H9 (cell line): ENCODE measurements around the gene JMJD1C. TPM values are rescaled to one million over a fixed set of nuclear protein-coding genes. Genes with fewer than 3 reads are reported as not detected.

ENCODE experiments used
- DNase-seq: peaks from one replicate; pipeline ENCODE4 v3.0.0-alpha.2; 2017
- H2AFZ ChIP-seq: one replicate; pipeline ENCODE4 v1.6.1; 2013; ENCODE audit warnings: mild to moderate bottlenecking, low read length, control low read depth, moderate library complexity
- H2AK5ac ChIP-seq: 2 replicates; pipeline ENCODE4 v1.6.1; 2013; ENCODE audit warnings: low read length, control low read depth, mixed read lengths; ENCODE audit not compliant: insufficient read length
- H2BK120ac ChIP-seq: one replicate; pipeline ENCODE4 v1.6.1; 2013; ENCODE audit warnings: low read depth, mild to moderate bottlenecking, low read length, control low read depth, inconsistent platforms; ENCODE audit not compliant: poor library complexity, severe bottlenecking
- H2BK12ac ChIP-seq: 2 replicates; pipeline ENCODE4 v1.6.1; 2013; ENCODE audit warnings: low read length, control low read depth, mixed read lengths, low read depth; ENCODE audit not compliant: insufficient read length
- H2BK15ac ChIP-seq: 2 replicates; pipeline ENCODE4 v1.6.1; 2013; ENCODE audit warnings: low read depth, low read length, control low read depth
- H2BK20ac ChIP-seq: one replicate; pipeline ENCODE4 v1.6.1; 2013; ENCODE audit warnings: low read depth, mild to moderate bottlenecking, low read length, control low read depth, inconsistent platforms; ENCODE audit not compliant: poor library complexity, severe bottlenecking
- H2BK5ac ChIP-seq: 2 replicates; pipeline ENCODE4 v1.6.1; 2013; ENCODE audit warnings: low read length, control low read depth, mixed read lengths; ENCODE audit not compliant: insufficient read length
- H3K14ac ChIP-seq: 2 replicates; pipeline ENCODE4 v1.6.1; 2013; ENCODE audit warnings: low read length, control low read depth; ENCODE audit not compliant: insufficient read depth
- H3K18ac ChIP-seq: 2 replicates; pipeline ENCODE4 v1.6.1; 2013; ENCODE audit warnings: low read depth, mild to moderate bottlenecking, mixed read lengths, low read length, control low read depth; ENCODE audit not compliant: insufficient read length
- H3K23ac ChIP-seq: 2 replicates; pipeline ENCODE4 v1.6.1; 2013; ENCODE audit warnings: low read length, control low read depth, mixed read lengths, low read depth; ENCODE audit not compliant: insufficient read length
- H3K23me2 ChIP-seq: 2 replicates; pipeline ENCODE4 v1.6.1; 2013; ENCODE audit warnings: low read depth, mild to moderate bottlenecking, mixed read lengths, low read length, control low read depth; ENCODE audit not compliant: insufficient read length, poor library complexity, severe bottlenecking
- H3K27ac ChIP-seq: 2 replicates; pipeline ENCODE4 v1.5.1; 2013; ENCODE audit warnings: low read length, control low read depth, mixed read lengths, low read depth; ENCODE audit not compliant: insufficient read length
- H3K27me3 ChIP-seq: 2 replicates; pipeline ENCODE4 v1.6.1; 2013; ENCODE audit warnings: low read length, control low read depth, inconsistent platforms; ENCODE audit not compliant: insufficient read depth
- H3K4ac ChIP-seq: 2 replicates; pipeline ENCODE4 v1.6.1; 2013; ENCODE audit warnings: low read depth, mild to moderate bottlenecking, control low read depth, inconsistent platforms, low read length, moderate library complexity
- H3K4me1 ChIP-seq: 2 replicates; pipeline ENCODE4 v1.6.1; 2013; ENCODE audit warnings: low read length, control low read depth, inconsistent platforms; ENCODE audit not compliant: insufficient read depth
- H3K4me2 ChIP-seq: 2 replicates; pipeline ENCODE4 v1.6.1; 2013; ENCODE audit warnings: low read length, control low read depth, mixed read lengths; ENCODE audit not compliant: insufficient read length, insufficient read depth
- H3K56ac ChIP-seq: 2 replicates; pipeline ENCODE4 v1.6.1; 2013; ENCODE audit warnings: low read depth, mild to moderate bottlenecking, mixed read lengths, low read length, control low read depth; ENCODE audit not compliant: insufficient read length
- H3K79me1 ChIP-seq: 2 replicates; pipeline ENCODE4 v1.6.1; 2013; ENCODE audit warnings: low read depth, mild to moderate bottlenecking, moderate library complexity, low read length, control low read depth, inconsistent platforms; ENCODE audit not compliant: insufficient read depth, poor library complexity, severe bottlenecking
- H3K79me2 ChIP-seq: 2 replicates; pipeline ENCODE4 v1.6.1; 2013; ENCODE audit warnings: low read length, control low read depth, inconsistent platforms; ENCODE audit not compliant: insufficient read depth
- H3K9ac ChIP-seq: 2 replicates; pipeline ENCODE4 v1.6.1; 2013; ENCODE audit warnings: low read length, control low read depth, mixed read lengths; ENCODE audit not compliant: insufficient read length; ENCODE audit errors: extremely low read depth
- H3K9me3 ChIP-seq: one replicate; pipeline ENCODE4 v1.6.1; 2013; ENCODE audit warnings: low read depth, low read length, inconsistent platforms; ENCODE audit not compliant: control insufficient read depth
- H3T11ph ChIP-seq: one replicate; pipeline ENCODE4 v1.6.1; 2013; ENCODE audit warnings: mild to moderate bottlenecking, low read length, control low read depth, inconsistent platforms
- H4K20me1 ChIP-seq: one replicate; pipeline ENCODE4 v1.6.1; 2013; ENCODE audit not compliant: control insufficient read depth, insufficient read length, insufficient read depth
- H4K5ac ChIP-seq: 2 replicates; pipeline ENCODE4 v1.6.1; 2013; ENCODE audit warnings: low read depth, mild to moderate bottlenecking, mixed read lengths, low read length, control low read depth; ENCODE audit not compliant: insufficient read length
- H4K8ac ChIP-seq: replicated peaks from 2 replicates; pipeline ENCODE4 v1.6.1; 2013; ENCODE audit warnings: low read length, control low read depth, mixed read lengths, low read depth; ENCODE audit not compliant: insufficient read length
- H4K91ac ChIP-seq: 2 replicates; pipeline ENCODE4 v1.6.1; 2013; ENCODE audit warnings: low read depth, mild to moderate bottlenecking, moderate library complexity, mixed read lengths, low read length, control low read depth; ENCODE audit not compliant: insufficient read length
- H3K27ac Mint-ChIP-seq, 3 experiments: 2 replicates in 2 of 3; 3 replicates in 1 of 3; pipeline ENCODE4 v1.8.0; 2020 to 2021; ENCODE audit warnings: mixed read lengths in 3 of 3, mild to moderate bottlenecking in 1 of 3, moderate library complexity in 1 of 3
- H3K27me3 Mint-ChIP-seq: 2 replicates; pipeline ENCODE4 v1.8.0; 2021; ENCODE audit warnings: low read depth, mild to moderate bottlenecking, moderate library complexity, mixed read lengths
- H3K36me3 Mint-ChIP-seq, 3 experiments: 2 replicates in 2 of 3; 3 replicates in 1 of 3; pipeline ENCODE4 v1.8.0; 2020 to 2021; ENCODE audit warnings: low read depth in 3 of 3, mixed read lengths in 3 of 3; ENCODE audit not compliant: insufficient read depth in 1 of 3
- H3K4me1 Mint-ChIP-seq, 2 experiments: 2 replicates each; pipeline ENCODE4 v1.8.0; 2020; ENCODE audit warnings: mixed read lengths in 2 of 2
- H3K4me3 Mint-ChIP-seq, 2 experiments: 2 replicates in 1 of 2; 3 replicates in 1 of 2; pipeline ENCODE4 v1.8.0; 2020 to 2021; ENCODE audit warnings: mild to moderate bottlenecking in 2 of 2, mixed read lengths in 2 of 2, moderate library complexity in 1 of 2
- H3K9me3 Mint-ChIP-seq, 2 experiments: 2 replicates in 1 of 2; 3 replicates in 1 of 2; pipeline ENCODE4 v1.8.0; 2020; ENCODE audit warnings: mild to moderate bottlenecking in 2 of 2, mixed read lengths in 2 of 2, moderate library complexity in 1 of 2
- CTCF ChIP-seq: fragments of 200-600 bp; sonication (generic); conservative IDR thresholded peaks from 3 replicates; pipeline ENCODE4 v1.8.0; 2021; ENCODE audit warnings: antibody characterized with exemption, mild to moderate bottlenecking
- WGBS: extraction: QIAGEN DNeasy Blood & Tissue Kit; methylation state at CpG from one replicate; pipeline ENCODE4 v1.1.7; 2013; ENCODE audit warnings: missing lambda C conversion rate, low lambda C conversion rate, mixed read lengths; ENCODE audit not compliant: insufficient read length; ENCODE audit errors: extremely low coverage; 5-methylcytosine and 5-hydroxymethylcytosine counted together
- total RNA-seq: library from RNA; stranded (reverse); gene quantifications from 2 replicates; pipeline ENCODE4 v1.2.1, GENCODE V29; 2021

JMJD1C gene
- total RNA-seq, 1 experiment from 2014 or later: 200 TPM

- no peak overlapping the region for H4K91ac ChIP-seq
- WGBS: no CpG with 5 or more reads among the region's 3 CpGs
- H3K4me2 ChIP-seq: no peak overlapping the region
- H3K23me2 ChIP-seq: no peaks in the 10 kb centered on the region
- H2BK15ac ChIP-seq: no peak overlapping the region
- no peak overlapping the region for H3K23ac ChIP-seq
- H2BK20ac ChIP-seq: no peak overlapping the region
- no peak overlapping the region for H3K56ac ChIP-seq
- Mint-ChIP-seq H3K27ac (peak overlapping the region in 1 of 3 experiments; percentile 3; a peak in 1 of 7 replicates), H3K4me3 (no peak overlapping the region), H3K36me3 (peaks cover 47 to 67% (median 64%) of the 10 kb centered on the region in 3 experiments), H3K9me3 (no peaks in the 10 kb centered on the region), H3K27me3 (no peaks in the 10 kb centered on the region), H3K4me1 (peaks cover 20 to 30% of the 10 kb centered on the region in 2 experiments)
- no peaks in the 10 kb centered on the region for H3K27me3 ChIP-seq
- H3K18ac ChIP-seq: no peak overlapping the region
- no peak overlapping the region for H3K4ac ChIP-seq
- no peak overlapping the region for H4K8ac ChIP-seq
- H3K14ac ChIP-seq: no peak overlapping the region
- peaks cover 2% of the 10 kb centered on the region; the same call in 1 of the 2 replicates for H3K4me1 ChIP-seq
- H2BK120ac ChIP-seq: no peak overlapping the region
- DNase-seq: no peak
- H3K9me3 ChIP-seq: no peaks in the 10 kb centered on the region
- H2BK5ac ChIP-seq: no peak overlapping the region
- H3T11ph ChIP-seq: no peak overlapping the region
- H3K9ac ChIP-seq: no peak overlapping the region
- no peak for TF ChIP-seq CTCF
- H3K27ac ChIP-seq: no peak overlapping the region
- H3K79me1 ChIP-seq: no peaks in the 10 kb centered on the region
- H4K5ac ChIP-seq: peak overlapping the region; percentile 88
- no peaks in the 10 kb centered on the region for H4K20me1 ChIP-seq
- H3K79me2 ChIP-seq: peaks cover 20% of the 10 kb centered on the region; the same call in 1 of the 2 replicates
- no peak overlapping the region for H2AK5ac ChIP-seq
- no peak overlapping the region for H2AFZ ChIP-seq
- H2BK12ac ChIP-seq: no peak overlapping the region
Measured at GRCh38 chr10:63213489-63213888, 252.3 kb downstream of the JMJD1C start.
